B cell (primary cell): ENCODE measurements around the gene MEG3. TPM values are rescaled to one million over a fixed set of nuclear protein-coding genes. Genes with fewer than 3 reads are reported as not detected.

ENCODE experiments used
- ATAC-seq: fragments of 200-7000 bp; cut with Tn5 transposase; one replicate; pipeline ENCODE4 v1.10.0; 2021; ENCODE audit warnings: low read depth, mild to moderate bottlenecking, moderate number of reproducible peaks, moderate library complexity
- CTCF ChIA-PET: fragments of 350-600 bp; sonication (Branson Sonifier 250); formaldehyde crosslinking; loops from one replicate; lab custom pipeline; 2021; ENCODE audit warnings: antibody characterized with exemption, inconsistent platforms; lab: Charles Lee
- POLR2A ChIA-PET: fragments of 350-600 bp; sonication (Branson Sonifier 250); formaldehyde crosslinking; loops from one replicate; lab custom pipeline; 2021; ENCODE audit warnings: antibody characterized with exemption; lab: Charles Lee
- DNase-seq: peaks from one replicate; pipeline ENCODE4 v3.0.0; 2013
- H2AFZ ChIP-seq: 2 replicates; pipeline ENCODE4 v1.6.1; 2012; ENCODE audit warnings: mild to moderate bottlenecking, low read depth, low read length; ENCODE audit not compliant: insufficient read depth, poor library complexity, severe bottlenecking
- H3K27ac ChIP-seq, 2 donors: 1 replicate in 1 of 2; 2 replicates in 1 of 2; pipeline ENCODE4 v1.5.1; 2012 to 2013; ENCODE audit warnings: low read length in 2 of 2, mild to moderate bottlenecking in 2 of 2, moderate library complexity in 1 of 2
- H3K27me3 ChIP-seq, 4 experiments: fragments of 200-600 bp in 1 of 4; sonication (generic) in 1 of 4; replicated peaks in 1 of 4; 1 replicate in 2 of 4; 2 replicates in 2 of 4; pipeline versions ENCODE4 v1.6.1 to v1.7.0; 2013 to 2016; ENCODE audit warnings: low read length in 3 of 4, mild to moderate bottlenecking in 2 of 4, mixed read lengths in 1 of 4, moderate library complexity in 1 of 4; ENCODE audit not compliant: insufficient read depth in 4 of 4, control insufficient read depth in 3 of 4; ENCODE audit errors: control extremely low read depth in 1 of 4
- H3K36me3 ChIP-seq, 2 experiments: replicated peaks in 1 of 2; 1 replicate in 1 of 2; 2 replicates in 1 of 2; pipeline versions ENCODE4 v1.6.1 to v1.7.1; 2013; ENCODE audit warnings: low read length in 1 of 2; ENCODE audit not compliant: insufficient read depth in 2 of 2, control insufficient read depth in 1 of 2; ENCODE audit errors: control extremely low read depth in 1 of 2, extremely low read depth in 1 of 2
- H3K4me1 ChIP-seq, 2 donors: fragments of 200-600 bp in 1 of 2; sonication (generic) in 1 of 2; 1 replicate in 1 of 2; 2 replicates in 1 of 2; pipeline versions ENCODE4 v1.5.1 to v1.6.1; 2013 to 2017; ENCODE audit warnings: low read length in 2 of 2; ENCODE audit not compliant: control insufficient read depth in 2 of 2, insufficient read depth in 2 of 2
- H3K4me2 ChIP-seq: replicated peaks from 2 replicates; pipeline ENCODE3; 2012; ENCODE audit warnings: mild to moderate bottlenecking, low read depth, low read length; ENCODE audit not compliant: poor library complexity, severe bottlenecking
- H3K4me3 ChIP-seq, 5 experiments: fragments of 200-600 bp in 1 of 5; sonication (generic) in 1 of 5; 1 replicate in 3 of 5; 2 replicates in 2 of 5; pipeline versions ENCODE4 v1.5.1 to v1.7.0; 2011 to 2016; ENCODE audit warnings: low read length in 4 of 5, mild to moderate bottlenecking in 4 of 5, low read depth in 2 of 5, control low read depth in 1 of 5, moderate library complexity in 1 of 5; ENCODE audit not compliant: insufficient read depth in 1 of 5; ENCODE audit errors: control extremely low read depth in 1 of 5, extremely low read depth in 1 of 5
- H3K79me2 ChIP-seq: fragments of 200-600 bp; sonication (generic); one replicate; pipeline ENCODE4 v1.6.0; 2016; ENCODE audit warnings: low read length; ENCODE audit not compliant: control insufficient read depth, insufficient read depth
- H3K9ac ChIP-seq: fragments of 200-600 bp; sonication (generic); 2 replicates; pipeline ENCODE4 v1.6.1; 2017; ENCODE audit warnings: mild to moderate bottlenecking, low read length, moderate library complexity
- H3K9me3 ChIP-seq, 3 donors: one replicate each; pipeline versions ENCODE4 v1.6.1 to v1.7.1; 2013; ENCODE audit warnings: low read length in 2 of 3; ENCODE audit not compliant: control insufficient read depth in 2 of 3, insufficient read depth in 1 of 3; ENCODE audit errors: control extremely low read depth in 1 of 3
- H4K20me1 ChIP-seq: 2 replicates; pipeline ENCODE4 v1.6.0; 2012; ENCODE audit warnings: mild to moderate bottlenecking, low read length; ENCODE audit not compliant: insufficient read depth, control insufficient read depth, poor library complexity, severe bottlenecking
- H3K27ac Mint-ChIP-seq: one replicate; pipeline ENCODE4 v1.8.0; 2021; ENCODE audit warnings: mixed read lengths
- H3K27me3 Mint-ChIP-seq: one replicate; pipeline ENCODE4 v1.8.0; 2021; ENCODE audit warnings: mixed read lengths
- H3K4me1 Mint-ChIP-seq: one replicate; pipeline ENCODE4 v1.8.0; 2021; ENCODE audit warnings: mixed read lengths
- H3K4me3 Mint-ChIP-seq: one replicate; pipeline ENCODE4 v1.8.0; 2021; ENCODE audit warnings: mixed read lengths
- H3K9me3 Mint-ChIP-seq: one replicate; pipeline ENCODE4 v1.8.0; 2022; ENCODE audit warnings: mixed read lengths; ENCODE audit not compliant: insufficient read depth
- CTCF ChIP-seq: fragments of 200-600 bp; IDR thresholded peaks from one replicate; pipeline ENCODE4 v1.8.0; 2022; ENCODE audit warnings: antibody characterized with exemption, mild to moderate bottlenecking
- EZH2 ChIP-seq: IDR thresholded peaks from 2 replicates; pipeline ENCODE4 v1.6.1; 2012; ENCODE audit warnings: borderline replicate concordance, low read depth, mild to moderate bottlenecking, moderate library complexity, low read length; ENCODE audit not compliant: insufficient read depth, poor library complexity, severe bottlenecking
- whole genome bisulfite sequencing: methylation state at CpG from one replicate; pipeline ENCODE4 v1.1.5; 2013; ENCODE audit warnings: missing lambda C conversion rate; ENCODE audit not compliant: insufficient coverage; 5-methylcytosine and 5-hydroxymethylcytosine counted together
- intact Hi-C: fragments of 100-400 bp; cut with micrococcal nuclease; formaldehyde crosslinking; loops from one replicate; pipeline ENCODE4 v1.10.0; 2022
- polyA plus RNA-seq: library from polyadenylated mRNA; depleted of rRNA; stranded (reverse); fragments of >200 nt; gene quantifications from 2 replicates; pipeline ENCODE4 v1.2.3, GENCODE V29; 2012
- total RNA-seq, 2 donors: library from RNA; stranded (reverse); fragments of 120-200 nt in 1 of 2; gene quantifications; 1 replicate in 1 of 2; 2 replicates in 1 of 2; pipeline versions ENCODE4 v1.2.3 to v1.2.4, GENCODE V29; 2013 to 2022

MEG3 gene
- total and polyA plus RNA-seq, 2 donors (not counting 1 experiment from before 2014, with no cell fraction given): 0.13 TPM; not detected in 1

GRCh38 chr14:100782516-100783320, 43.2 kb upstream of the MEG3 start:
- H3K27ac ChIP-seq: no peak overlapping the region
- H2AFZ ChIP-seq: no peak overlapping the region
- 74% methylated on average over 12 of the region's 13 CpGs for WGBS
- H3K9me3 ChIP-seq: peaks cover 0 to 4% (median 0%) of the 10 kb centered on the region in 3 donors
- ATAC-seq (no peak), DNase-seq (no peak)
- POLR2A ChIA-PET: no interaction called here
- H4K20me1 ChIP-seq: no peaks in the 10 kb centered on the region
- Mint-ChIP-seq H3K27me3 (no peaks in the 10 kb centered on the region), H3K4me1 (no peaks in the 10 kb centered on the region), H3K27ac (no peak overlapping the region), H3K9me3 (no peaks in the 10 kb centered on the region), H3K4me3 (no peak overlapping the region)
- no peak overlapping the region for H3K4me3 ChIP-seq
- H3K36me3 ChIP-seq: no peaks in the 10 kb centered on the region
- CTCF ChIA-PET: no interaction called here
- H3K27me3 ChIP-seq: no peaks in the 10 kb centered on the region
- no peaks in the 10 kb centered on the region for H3K4me1 ChIP-seq
- no peak overlapping the region for H3K4me2 ChIP-seq
- no peaks in the 10 kb centered on the region for H3K79me2 ChIP-seq
- intact Hi-C loops: no loop called here
- TF ChIP-seq CTCF (no peak), EZH2 (no peak)
- no peak overlapping the region for H3K9ac ChIP-seq

- Mint-ChIP-seq H3K27ac (no peak overlapping the region), H3K4me3 (no peak overlapping the region), H3K27me3 (no peaks in the 10 kb centered on the region), H3K4me1 (no peaks in the 10 kb centered on the region), H3K9me3 (no peaks in the 10 kb centered on the region)
- Histone ChIP-seq H3K4me2 (no peak overlapping the region), H3K36me3 (no peaks in the 10 kb centered on the region), H3K9me3 (peaks cover 0 to 4% (median 0%) of the 10 kb centered on the region in 3 donors), H4K20me1 (no peaks in the 10 kb centered on the region), H3K79me2 (no peaks in the 10 kb centered on the region), H3K27me3 (no peaks in the 10 kb centered on the region), H3K27ac (no peak overlapping the region), H2AFZ (no peak overlapping the region), H3K9ac (no peak overlapping the region), H3K4me1 (no peaks in the 10 kb centered on the region), H3K4me3 (no peak overlapping the region)
- ChIA-PET POLR2A (no interaction called here), CTCF (no interaction called here)
- no peak for DNase-seq
- WGBS: 90% methylated on average over 27 of the region's 27 CpGs
- TF ChIP-seq CTCF (no peak), EZH2 (no peak)
- no peak for ATAC-seq
- intact Hi-C loops: no loop called here
Measured at GRCh38 chr14:100783630-100784370, 42.1 kb upstream of the MEG3 start.
